ENCODE data around the gene MYH3.

DNA sequence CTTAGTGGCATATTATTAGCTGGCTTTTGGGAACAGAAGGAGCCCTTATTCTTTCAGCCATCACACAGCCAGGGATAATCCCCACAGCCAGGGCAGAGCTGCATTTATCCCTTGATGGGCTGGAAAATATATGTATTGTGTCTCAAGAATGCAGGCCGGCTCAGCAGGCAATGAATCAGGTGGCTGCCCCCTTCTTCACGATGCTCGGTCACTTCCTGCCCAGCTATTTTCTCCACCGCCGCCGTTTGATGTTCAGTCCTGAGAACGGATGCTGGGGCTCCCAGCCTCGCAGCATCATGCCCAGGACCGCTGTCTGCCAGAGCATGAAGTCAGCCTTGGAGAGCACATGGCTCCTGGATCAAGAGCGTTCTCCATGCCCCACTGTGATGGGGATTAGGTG, 4.3 kb upstream of the MYH3 start:
- TF ChIP-seq POLR2A (IDR thresholded peaks at IDR 0.05) (no peak), POLR2AphosphoS5 (IDR thresholded peaks at IDR 0.05) (no peak)
- TF ChIP-seq, protein P1, sequence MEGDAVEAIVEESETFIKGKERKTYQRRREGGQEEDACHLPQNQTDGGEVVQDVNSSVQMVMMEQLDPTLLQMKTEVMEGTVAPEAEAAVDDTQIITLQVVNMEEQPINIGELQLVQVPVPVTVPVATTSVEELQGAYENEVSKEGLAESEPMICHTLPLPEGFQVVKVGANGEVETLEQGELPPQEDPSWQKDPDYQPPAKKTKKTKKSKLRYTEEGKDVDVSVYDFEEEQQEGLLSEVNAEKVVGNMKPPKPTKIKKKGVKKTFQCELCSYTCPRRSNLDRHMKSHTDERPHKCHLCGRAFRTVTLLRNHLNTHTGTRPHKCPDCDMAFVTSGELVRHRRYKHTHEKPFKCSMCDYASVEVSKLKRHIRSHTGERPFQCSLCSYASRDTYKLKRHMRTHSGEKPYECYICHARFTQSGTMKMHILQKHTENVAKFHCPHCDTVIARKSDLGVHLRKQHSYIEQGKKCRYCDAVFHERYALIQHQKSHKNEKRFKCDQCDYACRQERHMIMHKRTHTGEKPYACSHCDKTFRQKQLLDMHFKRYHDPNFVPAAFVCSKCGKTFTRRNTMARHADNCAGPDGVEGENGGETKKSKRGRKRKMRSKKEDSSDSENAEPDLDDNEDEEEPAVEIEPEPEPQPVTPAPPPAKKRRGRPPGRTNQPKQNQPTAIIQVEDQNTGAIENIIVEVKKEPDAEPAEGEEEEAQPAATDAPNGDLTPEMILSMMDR (IDR thresholded peaks at IDR 0.05 in 8 of 11, conservative IDR thresholded peaks at IDR 0.05 in 3 of 11): no peak

Measured in spleen (tissue), 7 donors.